GM10248 (cell line): ENCODE results near the gene PRR16.
"Not testable (repeated sequence)": the region's sequence is repeated elsewhere in the genome, so short reads cannot be mapped to it uniquely, and the experiment has no call there.

Experiments used
- CTCF ChIA-PET: fragments of 300-600 bp; sonication (Branson Sonifier 250); formaldehyde crosslinking; extraction: SDS; loops from one replicate; lab custom pipeline; 2021; ENCODE audit warnings: antibody characterized with exemption; lab: Yijun Ruan, JAX
- POLR2A ChIA-PET: fragments of 350-650 bp; sonication (Branson Sonifier 250); formaldehyde crosslinking; extraction: SDS; loops from one replicate; lab custom pipeline; 2020; ENCODE audit warnings: antibody characterized with exemption; lab: Yijun Ruan, JAX
- DNase-seq: peaks from one replicate; pipeline ENCODE4 v3.0.0; 2012; ENCODE audit errors: extremely low spot score
- TF ChIP-seq, protein P1 (sequence below): IDR thresholded peaks from 2 replicates; pipeline ENCODE4 v1.5.1; 2012; ENCODE audit warnings: mild to moderate bottlenecking, low read depth; ENCODE audit errors: extremely low read depth, missing control alignments, control extremely low read depth

The PRR16 gene

DNA sequence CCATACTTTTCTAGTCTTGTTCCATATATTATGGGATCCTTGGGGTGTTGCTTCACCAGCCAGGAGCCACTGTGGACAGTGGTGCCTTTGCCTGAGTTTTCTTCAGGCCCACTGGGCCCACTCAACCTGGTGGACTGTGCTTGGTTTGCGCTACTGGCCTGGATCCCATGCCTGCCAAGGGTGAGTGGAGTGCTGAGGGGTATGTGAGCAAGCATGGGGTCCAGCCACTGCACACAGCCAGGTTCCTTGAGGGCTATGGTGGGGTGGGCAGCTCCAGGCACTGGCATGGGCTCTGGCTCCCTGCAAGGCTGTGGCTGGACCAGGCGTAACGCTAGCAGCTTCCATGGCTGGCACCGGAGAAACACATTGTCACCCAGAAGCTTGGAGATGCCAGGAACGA is 13.2 kb upstream of the PRR16 start:
- TF ChIP-seq, protein P1, sequence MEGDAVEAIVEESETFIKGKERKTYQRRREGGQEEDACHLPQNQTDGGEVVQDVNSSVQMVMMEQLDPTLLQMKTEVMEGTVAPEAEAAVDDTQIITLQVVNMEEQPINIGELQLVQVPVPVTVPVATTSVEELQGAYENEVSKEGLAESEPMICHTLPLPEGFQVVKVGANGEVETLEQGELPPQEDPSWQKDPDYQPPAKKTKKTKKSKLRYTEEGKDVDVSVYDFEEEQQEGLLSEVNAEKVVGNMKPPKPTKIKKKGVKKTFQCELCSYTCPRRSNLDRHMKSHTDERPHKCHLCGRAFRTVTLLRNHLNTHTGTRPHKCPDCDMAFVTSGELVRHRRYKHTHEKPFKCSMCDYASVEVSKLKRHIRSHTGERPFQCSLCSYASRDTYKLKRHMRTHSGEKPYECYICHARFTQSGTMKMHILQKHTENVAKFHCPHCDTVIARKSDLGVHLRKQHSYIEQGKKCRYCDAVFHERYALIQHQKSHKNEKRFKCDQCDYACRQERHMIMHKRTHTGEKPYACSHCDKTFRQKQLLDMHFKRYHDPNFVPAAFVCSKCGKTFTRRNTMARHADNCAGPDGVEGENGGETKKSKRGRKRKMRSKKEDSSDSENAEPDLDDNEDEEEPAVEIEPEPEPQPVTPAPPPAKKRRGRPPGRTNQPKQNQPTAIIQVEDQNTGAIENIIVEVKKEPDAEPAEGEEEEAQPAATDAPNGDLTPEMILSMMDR, result no peak
- no peak for DNase-seq
- CTCF ChIA-PET, result no interaction called here
- POLR2A ChIA-PET, result no interaction called here

- TF ChIP-seq, protein P1, result no peak
- POLR2A ChIA-PET, result no interaction called here
- DNase-seq, result no peak
- CTCF ChIA-PET, result no interaction called here
These were observed 12.7 kb upstream of the PRR16 start for GRCh38 chr5:120451445-120451844.

DNA sequence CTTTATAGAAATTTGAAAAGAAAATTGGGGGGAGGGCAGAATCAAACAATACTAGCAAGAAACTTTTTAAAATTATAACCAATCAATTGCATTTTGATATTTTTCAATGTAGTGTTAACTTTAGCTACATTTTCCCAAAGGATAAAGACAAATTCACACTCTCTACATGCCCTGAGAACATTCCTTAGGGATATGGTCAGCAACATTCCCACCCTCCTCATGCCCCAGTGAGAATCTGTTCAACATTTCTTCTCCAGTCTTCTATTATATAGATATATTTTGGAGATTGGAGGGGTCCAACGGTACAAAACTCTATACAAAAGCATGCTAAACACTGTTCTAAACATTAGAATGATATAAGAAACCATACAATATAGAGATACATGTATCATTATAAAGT is 11.6 kb upstream of the PRR16 start:
- ChIA-PET CTCF (no interaction called here), POLR2A (no interaction called here)
- TF ChIP-seq, protein P1, result no peak
- no peak for DNase-seq

GRCh38 chr5:120454094-120454798 is 9.9 kb upstream of the PRR16 start:
- TF ChIP-seq, protein P1, result no peak
- no peak for DNase-seq
- ChIA-PET POLR2A (no interaction called here), CTCF (interaction anchor here (1.1 kb wide), 1 partner anchor 8 kb away, joined by 3 read pairs; no protein-coding TSS in a partner anchor)

DNA sequence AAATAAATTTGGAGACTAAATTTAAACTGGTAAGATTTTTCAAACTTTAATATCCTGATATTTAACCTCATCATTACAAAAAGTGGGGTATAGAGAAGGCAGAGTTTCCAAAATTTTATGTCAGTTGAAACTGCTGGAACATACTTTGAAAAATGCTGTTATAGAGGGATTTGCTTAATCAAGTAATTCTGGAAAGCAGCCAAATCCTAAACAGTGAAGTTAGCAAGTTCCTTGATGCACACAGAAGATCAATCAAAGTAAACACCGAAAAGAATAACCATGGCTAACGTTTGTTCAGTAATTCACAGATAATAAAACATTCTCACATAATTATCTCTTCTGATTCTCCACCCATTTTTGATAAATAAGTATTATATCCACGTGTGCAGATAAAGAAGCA is 8.1 kb upstream of the PRR16 start:
- CTCF ChIA-PET, result interaction anchor here (2.3 kb wide), 1 partner anchor 9 kb away, joined by 7 read pairs; no protein-coding TSS in a partner anchor
- POLR2A ChIA-PET, result no interaction called here
- TF ChIP-seq, protein P1, result no peak
- DNase-seq, result no peak

- POLR2A ChIA-PET, result no interaction called here
- CTCF ChIA-PET, result interaction anchor here (1.1 to 2.3 kb wide), 4 partner anchors 9 to 13 kb away, joined by 3 to 7 read pairs (median 4); no protein-coding TSS in a partner anchor
- TF ChIP-seq, protein P1, result peak; percentile 78
- DNase-seq, result peak; percentile 44
These were observed 6.1 kb upstream of the PRR16 start for GRCh38 chr5:120457839-120458507.

- CTCF ChIA-PET, result interaction anchor here (1.1 to 2.3 kb wide), 5 partner anchors 9 to 1471 kb away, joined by 3 to 7 read pairs (median 3); no protein-coding TSS in a partner anchor
- DNase-seq, POLR2A ChIA-PET: not testable (repeated sequence)
These were observed 5.6 kb upstream of the PRR16 start for GRCh38 chr5:120458508-120458847.
